Measurements from ENCODE around the gene SMIM32. TPM values are rescaled to one million over a fixed set of nuclear protein-coding genes. Genes with fewer than 3 reads are reported as not detected.
A peak's percentile ranks its signal among the peaks of the same experiment; 100 is the strongest.

The SMIM32 gene
- total and polyA plus RNA-seq, 2 of the 13 experiments (the other 11 are each of a cell fraction or from before 2014, with no cell fraction given), result 0.15 to 0.20 TPM

DNA sequence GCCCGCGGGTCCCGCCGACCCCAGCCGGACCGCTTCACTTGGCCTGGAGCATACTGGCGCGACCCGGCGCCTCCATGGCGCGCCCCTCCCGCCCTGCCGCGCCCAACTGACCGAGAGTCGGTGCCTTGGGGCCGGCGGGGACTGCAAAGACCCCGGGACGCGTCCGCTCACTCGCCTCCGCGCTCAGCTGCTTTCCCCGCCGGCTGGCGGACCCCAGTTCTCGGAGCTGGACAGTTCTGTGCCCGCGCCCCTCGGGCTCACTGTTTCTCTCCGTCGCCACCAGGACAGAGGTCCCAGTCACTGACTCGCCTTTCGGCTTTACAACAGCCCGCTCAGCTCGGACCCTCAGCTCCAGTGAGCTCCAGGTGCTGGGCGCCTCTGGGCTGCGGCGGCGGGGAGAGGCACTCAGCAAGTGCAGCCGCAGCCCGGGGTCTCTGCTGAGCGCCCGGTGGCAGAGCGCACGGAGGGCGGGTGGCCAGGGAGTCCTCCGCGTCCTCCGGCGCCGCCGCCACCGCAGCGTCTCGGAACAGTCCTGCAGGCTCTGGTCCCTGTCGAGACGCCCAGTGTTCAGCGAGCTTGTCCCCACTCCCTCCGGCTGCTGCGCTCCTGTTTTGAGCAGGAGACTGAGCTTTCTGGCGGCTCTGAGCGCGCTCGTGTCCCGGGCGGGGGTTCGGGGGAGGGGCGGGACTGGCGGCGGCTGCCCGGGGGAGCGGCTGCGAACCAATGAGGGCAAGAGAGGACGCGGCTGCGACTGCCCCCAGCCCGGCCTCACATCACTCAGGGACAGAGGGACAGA, at the start of gene SMIM32 (continued):
- TF ChIP-seq PHF8 (CRISPR knock-in tag; IDR thresholded peaks at IDR 0.05), result peak; percentile 27; the same call in 1 of the 2 replicates
- TF ChIP-seq KMT2A (CRISPR knock-in tag; IDR thresholded peaks at IDR 0.05), result 0 out of 2 replicates have a peak, but pooled peaks have one; percentile 13
- TF ChIP-seq ZNF547 (CRISPR knock-in tag; IDR thresholded peaks at IDR 0.05), result no peak; the same call in 1 of the 2 replicates
- TF ChIP-seq, protein P1, sequence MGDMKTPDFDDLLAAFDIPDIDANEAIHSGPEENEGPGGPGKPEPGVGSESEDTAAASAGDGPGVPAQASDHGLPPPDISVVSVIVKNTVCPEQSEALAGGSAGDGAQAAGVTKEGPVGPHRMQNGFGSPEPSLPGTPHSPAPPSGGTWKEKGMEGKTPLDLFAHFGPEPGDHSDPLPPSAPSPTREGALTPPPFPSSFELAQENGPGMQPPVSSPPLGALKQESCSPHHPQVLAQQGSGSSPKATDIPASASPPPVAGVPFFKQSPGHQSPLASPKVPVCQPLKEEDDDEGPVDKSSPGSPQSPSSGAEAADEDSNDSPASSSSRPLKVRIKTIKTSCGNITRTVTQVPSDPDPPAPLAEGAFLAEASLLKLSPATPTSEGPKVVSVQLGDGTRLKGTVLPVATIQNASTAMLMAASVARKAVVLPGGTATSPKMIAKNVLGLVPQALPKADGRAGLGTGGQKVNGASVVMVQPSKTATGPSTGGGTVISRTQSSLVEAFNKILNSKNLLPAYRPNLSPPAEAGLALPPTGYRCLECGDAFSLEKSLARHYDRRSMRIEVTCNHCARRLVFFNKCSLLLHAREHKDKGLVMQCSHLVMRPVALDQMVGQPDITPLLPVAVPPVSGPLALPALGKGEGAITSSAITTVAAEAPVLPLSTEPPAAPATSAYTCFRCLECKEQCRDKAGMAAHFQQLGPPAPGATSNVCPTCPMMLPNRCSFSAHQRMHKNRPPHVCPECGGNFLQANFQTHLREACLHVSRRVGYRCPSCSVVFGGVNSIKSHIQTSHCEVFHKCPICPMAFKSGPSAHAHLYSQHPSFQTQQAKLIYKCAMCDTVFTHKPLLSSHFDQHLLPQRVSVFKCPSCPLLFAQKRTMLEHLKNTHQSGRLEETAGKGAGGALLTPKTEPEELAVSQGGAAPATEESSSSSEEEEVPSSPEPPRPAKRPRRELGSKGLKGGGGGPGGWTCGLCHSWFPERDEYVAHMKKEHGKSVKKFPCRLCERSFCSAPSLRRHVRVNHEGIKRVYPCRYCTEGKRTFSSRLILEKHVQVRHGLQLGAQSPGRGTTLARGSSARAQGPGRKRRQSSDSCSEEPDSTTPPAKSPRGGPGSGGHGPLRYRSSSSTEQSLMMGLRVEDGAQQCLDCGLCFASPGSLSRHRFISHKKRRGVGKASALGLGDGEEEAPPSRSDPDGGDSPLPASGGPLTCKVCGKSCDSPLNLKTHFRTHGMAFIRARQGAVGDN (CRISPR knock-in tag; IDR thresholded peaks at IDR 0.05), result peak; percentile 50
- TF ChIP-seq, protein P2, sequence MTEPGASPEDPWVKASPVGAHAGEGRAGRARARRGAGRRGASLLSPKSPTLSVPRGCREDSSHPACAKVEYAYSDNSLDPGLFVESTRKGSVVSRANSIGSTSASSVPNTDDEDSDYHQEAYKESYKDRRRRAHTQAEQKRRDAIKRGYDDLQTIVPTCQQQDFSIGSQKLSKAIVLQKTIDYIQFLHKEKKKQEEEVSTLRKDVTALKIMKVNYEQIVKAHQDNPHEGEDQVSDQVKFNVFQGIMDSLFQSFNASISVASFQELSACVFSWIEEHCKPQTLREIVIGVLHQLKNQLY (CRISPR knock-in tag; IDR thresholded peaks at IDR 0.05), result no peak
- TF ChIP-seq, protein P3, sequence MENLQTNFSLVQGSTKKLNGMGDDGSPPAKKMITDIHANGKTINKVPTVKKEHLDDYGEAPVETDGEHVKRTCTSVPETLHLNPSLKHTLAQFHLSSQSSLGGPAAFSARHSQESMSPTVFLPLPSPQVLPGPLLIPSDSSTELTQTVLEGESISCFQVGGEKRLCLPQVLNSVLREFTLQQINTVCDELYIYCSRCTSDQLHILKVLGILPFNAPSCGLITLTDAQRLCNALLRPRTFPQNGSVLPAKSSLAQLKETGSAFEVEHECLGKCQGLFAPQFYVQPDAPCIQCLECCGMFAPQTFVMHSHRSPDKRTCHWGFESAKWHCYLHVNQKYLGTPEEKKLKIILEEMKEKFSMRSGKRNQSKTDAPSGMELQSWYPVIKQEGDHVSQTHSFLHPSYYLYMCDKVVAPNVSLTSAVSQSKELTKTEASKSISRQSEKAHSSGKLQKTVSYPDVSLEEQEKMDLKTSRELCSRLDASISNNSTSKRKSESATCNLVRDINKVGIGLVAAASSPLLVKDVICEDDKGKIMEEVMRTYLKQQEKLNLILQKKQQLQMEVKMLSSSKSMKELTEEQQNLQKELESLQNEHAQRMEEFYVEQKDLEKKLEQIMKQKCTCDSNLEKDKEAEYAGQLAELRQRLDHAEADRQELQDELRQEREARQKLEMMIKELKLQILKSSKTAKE (CRISPR knock-in tag; IDR thresholded peaks at IDR 0.05; ENCODE audit: borderline replicate concordance), result no peak
- TF ChIP-seq, protein P4, sequence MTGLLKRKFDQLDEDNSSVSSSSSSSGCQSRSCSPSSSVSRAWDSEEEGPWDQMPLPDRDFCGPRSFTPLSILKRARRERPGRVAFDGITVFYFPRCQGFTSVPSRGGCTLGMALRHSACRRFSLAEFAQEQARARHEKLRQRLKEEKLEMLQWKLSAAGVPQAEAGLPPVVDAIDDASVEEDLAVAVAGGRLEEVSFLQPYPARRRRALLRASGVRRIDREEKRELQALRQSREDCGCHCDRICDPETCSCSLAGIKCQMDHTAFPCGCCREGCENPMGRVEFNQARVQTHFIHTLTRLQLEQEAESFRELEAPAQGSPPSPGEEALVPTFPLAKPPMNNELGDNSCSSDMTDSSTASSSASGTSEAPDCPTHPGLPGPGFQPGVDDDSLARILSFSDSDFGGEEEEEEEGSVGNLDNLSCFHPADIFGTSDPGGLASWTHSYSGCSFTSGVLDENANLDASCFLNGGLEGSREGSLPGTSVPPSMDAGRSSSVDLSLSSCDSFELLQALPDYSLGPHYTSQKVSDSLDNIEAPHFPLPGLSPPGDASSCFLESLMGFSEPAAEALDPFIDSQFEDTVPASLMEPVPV (CRISPR knock-in tag; IDR thresholded peaks at IDR 0.05), result 0 out of 2 replicates have a peak, but pooled peaks have one; percentile 49
- TF ChIP-seq, protein P5, sequence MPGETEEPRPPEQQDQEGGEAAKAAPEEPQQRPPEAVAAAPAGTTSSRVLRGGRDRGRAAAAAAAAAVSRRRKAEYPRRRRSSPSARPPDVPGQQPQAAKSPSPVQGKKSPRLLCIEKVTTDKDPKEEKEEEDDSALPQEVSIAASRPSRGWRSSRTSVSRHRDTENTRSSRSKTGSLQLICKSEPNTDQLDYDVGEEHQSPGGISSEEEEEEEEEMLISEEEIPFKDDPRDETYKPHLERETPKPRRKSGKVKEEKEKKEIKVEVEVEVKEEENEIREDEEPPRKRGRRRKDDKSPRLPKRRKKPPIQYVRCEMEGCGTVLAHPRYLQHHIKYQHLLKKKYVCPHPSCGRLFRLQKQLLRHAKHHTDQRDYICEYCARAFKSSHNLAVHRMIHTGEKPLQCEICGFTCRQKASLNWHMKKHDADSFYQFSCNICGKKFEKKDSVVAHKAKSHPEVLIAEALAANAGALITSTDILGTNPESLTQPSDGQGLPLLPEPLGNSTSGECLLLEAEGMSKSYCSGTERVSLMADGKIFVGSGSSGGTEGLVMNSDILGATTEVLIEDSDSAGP (CRISPR knock-in tag; IDR thresholded peaks at IDR 0.05; ENCODE audit: borderline replicate concordance), result peak; percentile 43; the same call in 1 of the 2 replicates
- no peak for TF ChIP-seq CEBPG (CRISPR knock-in tag; IDR thresholded peaks at IDR 0.05)
- TF ChIP-seq, protein P6, sequence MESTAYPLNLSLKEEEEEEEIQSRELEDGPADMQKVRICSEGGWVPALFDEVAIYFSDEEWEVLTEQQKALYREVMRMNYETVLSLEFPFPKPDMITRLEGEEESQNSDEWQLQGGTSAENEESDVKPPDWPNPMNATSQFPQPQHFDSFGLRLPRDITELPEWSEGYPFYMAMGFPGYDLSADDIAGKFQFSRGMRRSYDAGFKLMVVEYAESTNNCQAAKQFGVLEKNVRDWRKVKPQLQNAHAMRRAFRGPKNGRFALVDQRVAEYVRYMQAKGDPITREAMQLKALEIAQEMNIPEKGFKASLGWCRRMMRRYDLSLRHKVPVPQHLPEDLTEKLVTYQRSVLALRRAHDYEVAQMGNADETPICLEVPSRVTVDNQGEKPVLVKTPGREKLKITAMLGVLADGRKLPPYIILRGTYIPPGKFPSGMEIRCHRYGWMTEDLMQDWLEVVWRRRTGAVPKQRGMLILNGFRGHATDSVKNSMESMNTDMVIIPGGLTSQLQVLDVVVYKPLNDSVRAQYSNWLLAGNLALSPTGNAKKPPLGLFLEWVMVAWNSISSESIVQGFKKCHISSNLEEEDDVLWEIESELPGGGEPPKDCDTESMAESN (CRISPR knock-in tag; conservative IDR thresholded peaks at IDR 0.05), result 0 out of 2 replicates have a peak, but pooled peaks have one; percentile 36
- TF ChIP-seq FOXP1 (IDR thresholded peaks at IDR 0.05), result no peak
- no peak for TF ChIP-seq FOXP1 (CRISPR knock-in tag; IDR thresholded peaks at IDR 0.05)
- TF ChIP-seq, protein P7, sequence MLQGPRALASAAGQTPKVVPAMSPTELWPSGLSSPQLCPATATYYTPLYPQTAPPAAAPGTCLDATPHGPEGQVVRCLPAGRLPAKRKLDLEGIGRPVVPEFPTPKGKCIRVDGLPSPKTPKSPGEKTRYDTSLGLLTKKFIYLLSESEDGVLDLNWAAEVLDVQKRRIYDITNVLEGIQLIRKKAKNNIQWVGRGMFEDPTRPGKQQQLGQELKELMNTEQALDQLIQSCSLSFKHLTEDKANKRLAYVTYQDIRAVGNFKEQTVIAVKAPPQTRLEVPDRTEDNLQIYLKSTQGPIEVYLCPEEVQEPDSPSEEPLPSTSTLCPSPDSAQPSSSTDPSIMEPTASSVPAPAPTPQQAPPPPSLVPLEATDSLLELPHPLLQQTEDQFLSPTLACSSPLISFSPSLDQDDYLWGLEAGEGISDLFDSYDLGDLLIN (CRISPR knock-in tag; IDR thresholded peaks at IDR 0.05; ENCODE audit: borderline replicate concordance), result no peak
- TF ChIP-seq ZNF569 (CRISPR knock-in tag; IDR thresholded peaks at IDR 0.05; ENCODE audit: borderline replicate concordance), result no peak
